Limb (tissue), 2 donors: ENCODE results near the gene SLC16A13.
"Not testable (repeated sequence)": the region's sequence is repeated elsewhere in the genome, so short reads cannot be mapped to it uniquely, and the experiment has no call there.

Experiments
- DNase-seq, 2 donors: peaks; one replicate each; pipeline ENCODE4 v3.0.0-alpha.2; 2016; ENCODE audit errors: extremely low spot score in 2 of 2

Gene SLC16A13

GRCh38 chr17:7063518-7064094 is 27.8 kb downstream of the SLC16A13 start:
- no peak for DNase-seq

- DNase-seq: peak; percentile 6 to 38
Measured at GRCh38 chr17:7064261-7064660, 28.4 kb downstream of the SLC16A13 start.

GRCh38 chr17:7067198-7067597 is 31.4 kb downstream of the SLC16A13 start:
- no peak for DNase-seq

- DNase-seq: no peak
Measured at GRCh38 chr17:7068268-7068667, 32.5 kb downstream of the SLC16A13 start.

- DNase-seq: no peak
Measured at GRCh38 chr17:7070712-7071111, 34.9 kb downstream of the SLC16A13 start.

- DNase-seq: no peak
Measured at GRCh38 chr17:7072406-7072805, 36.6 kb downstream of the SLC16A13 start.

GRCh38 chr17:7074931-7075330 is 39.1 kb downstream of the SLC16A13 start:
- no peak for DNase-seq

- DNase-seq: no peak
Measured at GRCh38 chr17:7077911-7078546, 42.2 kb downstream of the SLC16A13 start.

- DNase-seq: no peak
Measured at GRCh38 chr17:7078711-7079110, 42.9 kb downstream of the SLC16A13 start.

GRCh38 chr17:7079581-7080455 is 44.0 kb downstream of the SLC16A13 start, which contains the start of gene CLEC10A:
Gene CLEC10A, minus strand, starts transcription at chr17:7080251. Its CDS starts 1,439 bp downstream, at chr17:7078812.
- DNase-seq: no peak

- no peak for DNase-seq
Measured at GRCh38 chr17:7080456-7081041, 44.7 kb downstream of the SLC16A13 start.

GRCh38 chr17:7081341-7082062 is 45.7 kb downstream of the SLC16A13 start:
- no peak for DNase-seq

GRCh38 chr17:7083592-7083991 is 47.8 kb downstream of the SLC16A13 start:
- no peak for DNase-seq

GRCh38 chr17:7084088-7084487 is 48.3 kb downstream of the SLC16A13 start:
- DNase-seq: no peak

GRCh38 chr17:7088442-7088841 is 52.6 kb downstream of the SLC16A13 start:
- not testable (repeated sequence) for DNase-seq

GRCh38 chr17:7089570-7089969 is 53.8 kb downstream of the SLC16A13 start:
- not testable (repeated sequence) for DNase-seq
